ENCODE data around the gene PLBD2.

DNA sequence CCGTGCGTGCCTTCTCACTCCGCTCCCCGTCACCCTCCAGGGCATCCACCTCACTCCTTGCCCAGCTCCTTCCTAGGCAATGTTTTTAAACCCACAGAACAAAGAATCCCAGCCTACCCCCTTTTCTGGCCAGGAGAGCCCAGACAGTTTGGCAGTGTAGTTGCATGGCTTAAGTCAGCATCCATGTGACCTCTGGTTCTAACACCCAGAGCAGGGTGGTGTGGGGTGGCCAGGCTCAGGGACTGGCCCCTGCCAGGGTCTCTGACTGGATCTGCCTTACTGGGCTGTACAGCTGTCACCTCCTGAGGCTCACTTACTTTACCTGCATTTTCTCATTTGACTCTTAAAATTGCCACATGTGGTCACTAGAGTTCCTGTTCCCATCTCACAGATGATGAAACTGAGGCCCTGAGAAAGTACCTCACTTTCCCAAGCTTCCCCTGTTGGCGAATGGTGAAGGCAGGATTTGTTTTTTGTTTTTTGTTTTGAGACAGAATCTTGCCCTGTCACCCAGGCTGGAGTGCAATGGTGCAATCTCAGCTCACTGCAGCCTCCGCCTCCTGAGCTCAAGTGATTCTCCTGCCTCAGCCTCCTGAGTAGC, 27.0 kb downstream of the PLBD2 start:
- TF ChIP-seq, protein P1, sequence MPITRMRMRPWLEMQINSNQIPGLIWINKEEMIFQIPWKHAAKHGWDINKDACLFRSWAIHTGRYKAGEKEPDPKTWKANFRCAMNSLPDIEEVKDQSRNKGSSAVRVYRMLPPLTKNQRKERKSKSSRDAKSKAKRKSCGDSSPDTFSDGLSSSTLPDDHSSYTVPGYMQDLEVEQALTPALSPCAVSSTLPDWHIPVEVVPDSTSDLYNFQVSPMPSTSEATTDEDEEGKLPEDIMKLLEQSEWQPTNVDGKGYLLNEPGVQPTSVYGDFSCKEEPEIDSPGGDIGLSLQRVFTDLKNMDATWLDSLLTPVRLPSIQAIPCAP (CRISPR knock-in tag; IDR thresholded peaks at IDR 0.05; ENCODE audit: borderline replicate concordance), result no peak
- TF ChIP-seq SNRNP70 (optimal IDR thresholded peaks at IDR 0.05; ENCODE audit: low read depth, low read length) (no peak), NFRKB (IDR thresholded peaks at IDR 0.05; ENCODE audit: low read depth) (no peak), ZNF175 (CRISPR knock-in tag; IDR thresholded peaks at IDR 0.05; ENCODE audit: low read depth) (no peak), CTCF (IDR thresholded peaks at IDR 0.05 in 2 of 3, conservative IDR thresholded peaks at IDR 0.05 in 1 of 3; ENCODE audit: insufficient read depth in 2 of 3, low read depth in 1 of 3, low read length in 3 of 3) (no peak), ZBTB43 (CRISPR knock-in tag; IDR thresholded peaks at IDR 0.05) (no peak), POLR2A (conservative IDR thresholded peaks at IDR 0.05) (no peak), STAT5B (CRISPR knock-in tag; IDR thresholded peaks at IDR 0.05) (no peak), CREB1 (IDR thresholded peaks at IDR 0.05) (no peak), CREB1 (CRISPR knock-in tag; IDR thresholded peaks at IDR 0.05) (no peak), RNF2 (IDR thresholded peaks at IDR 0.05) (no peak), NR2C2 (CRISPR knock-in tag; IDR thresholded peaks at IDR 0.05) (no peak), NR2C2 (tag; IDR thresholded peaks at IDR 0.05) (no peak)
- TF ChIP-seq, protein P2, sequence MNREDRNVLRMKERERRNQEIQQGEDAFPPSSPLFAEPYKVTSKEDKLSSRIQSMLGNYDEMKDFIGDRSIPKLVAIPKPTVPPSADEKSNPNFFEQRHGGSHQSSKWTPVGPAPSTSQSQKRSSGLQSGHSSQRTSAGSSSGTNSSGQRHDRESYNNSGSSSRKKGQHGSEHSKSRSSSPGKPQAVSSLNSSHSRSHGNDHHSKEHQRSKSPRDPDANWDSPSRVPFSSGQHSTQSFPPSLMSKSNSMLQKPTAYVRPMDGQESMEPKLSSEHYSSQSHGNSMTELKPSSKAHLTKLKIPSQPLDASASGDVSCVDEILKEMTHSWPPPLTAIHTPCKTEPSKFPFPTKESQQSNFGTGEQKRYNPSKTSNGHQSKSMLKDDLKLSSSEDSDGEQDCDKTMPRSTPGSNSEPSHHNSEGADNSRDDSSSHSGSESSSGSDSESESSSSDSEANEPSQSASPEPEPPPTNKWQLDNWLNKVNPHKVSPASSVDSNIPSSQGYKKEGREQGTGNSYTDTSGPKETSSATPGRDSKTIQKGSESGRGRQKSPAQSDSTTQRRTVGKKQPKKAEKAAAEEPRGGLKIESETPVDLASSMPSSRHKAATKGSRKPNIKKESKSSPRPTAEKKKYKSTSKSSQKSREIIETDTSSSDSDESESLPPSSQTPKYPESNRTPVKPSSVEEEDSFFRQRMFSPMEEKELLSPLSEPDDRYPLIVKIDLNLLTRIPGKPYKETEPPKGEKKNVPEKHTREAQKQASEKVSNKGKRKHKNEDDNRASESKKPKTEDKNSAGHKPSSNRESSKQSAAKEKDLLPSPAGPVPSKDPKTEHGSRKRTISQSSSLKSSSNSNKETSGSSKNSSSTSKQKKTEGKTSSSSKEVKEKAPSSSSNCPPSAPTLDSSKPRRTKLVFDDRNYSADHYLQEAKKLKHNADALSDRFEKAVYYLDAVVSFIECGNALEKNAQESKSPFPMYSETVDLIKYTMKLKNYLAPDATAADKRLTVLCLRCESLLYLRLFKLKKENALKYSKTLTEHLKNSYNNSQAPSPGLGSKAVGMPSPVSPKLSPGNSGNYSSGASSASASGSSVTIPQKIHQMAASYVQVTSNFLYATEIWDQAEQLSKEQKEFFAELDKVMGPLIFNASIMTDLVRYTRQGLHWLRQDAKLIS (CRISPR knock-in tag; IDR thresholded peaks at IDR 0.05), result no peak

All from K562 (cell line).